ENCODE measurements around the gene BNIPL.

GRCh38 chr1:150994248-150994647 lies 42.1 kb upstream of the BNIPL start:
- TF ChIP-seq POLR2AphosphoS5 (IDR thresholded peaks at IDR 0.05) (no peak), POLR2A (IDR thresholded peaks at IDR 0.05) (no peak)
- TF ChIP-seq, protein P1, sequence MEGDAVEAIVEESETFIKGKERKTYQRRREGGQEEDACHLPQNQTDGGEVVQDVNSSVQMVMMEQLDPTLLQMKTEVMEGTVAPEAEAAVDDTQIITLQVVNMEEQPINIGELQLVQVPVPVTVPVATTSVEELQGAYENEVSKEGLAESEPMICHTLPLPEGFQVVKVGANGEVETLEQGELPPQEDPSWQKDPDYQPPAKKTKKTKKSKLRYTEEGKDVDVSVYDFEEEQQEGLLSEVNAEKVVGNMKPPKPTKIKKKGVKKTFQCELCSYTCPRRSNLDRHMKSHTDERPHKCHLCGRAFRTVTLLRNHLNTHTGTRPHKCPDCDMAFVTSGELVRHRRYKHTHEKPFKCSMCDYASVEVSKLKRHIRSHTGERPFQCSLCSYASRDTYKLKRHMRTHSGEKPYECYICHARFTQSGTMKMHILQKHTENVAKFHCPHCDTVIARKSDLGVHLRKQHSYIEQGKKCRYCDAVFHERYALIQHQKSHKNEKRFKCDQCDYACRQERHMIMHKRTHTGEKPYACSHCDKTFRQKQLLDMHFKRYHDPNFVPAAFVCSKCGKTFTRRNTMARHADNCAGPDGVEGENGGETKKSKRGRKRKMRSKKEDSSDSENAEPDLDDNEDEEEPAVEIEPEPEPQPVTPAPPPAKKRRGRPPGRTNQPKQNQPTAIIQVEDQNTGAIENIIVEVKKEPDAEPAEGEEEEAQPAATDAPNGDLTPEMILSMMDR (IDR thresholded peaks at IDR 0.05): no peak
